ENCODE measurements around the gene TMEM235. TPM values are rescaled to one million over a fixed set of nuclear protein-coding genes. Genes with fewer than 3 reads are reported as not detected.

TMEM235 gene
- total and polyA plus RNA-seq, 9 of the 15 experiments (the other 6 are each of a cell fraction or from before 2014, with no cell fraction given), result not detected

- peak; percentile 37; the same call in 1 of the 2 replicates for TF ChIP-seq MTA2 (IDR thresholded peaks at IDR 0.05; ENCODE audit: low read depth)
- no peak for TF ChIP-seq SETDB1 (IDR thresholded peaks at IDR 0.05; ENCODE audit: low read length)
- TF ChIP-seq, protein P1, sequence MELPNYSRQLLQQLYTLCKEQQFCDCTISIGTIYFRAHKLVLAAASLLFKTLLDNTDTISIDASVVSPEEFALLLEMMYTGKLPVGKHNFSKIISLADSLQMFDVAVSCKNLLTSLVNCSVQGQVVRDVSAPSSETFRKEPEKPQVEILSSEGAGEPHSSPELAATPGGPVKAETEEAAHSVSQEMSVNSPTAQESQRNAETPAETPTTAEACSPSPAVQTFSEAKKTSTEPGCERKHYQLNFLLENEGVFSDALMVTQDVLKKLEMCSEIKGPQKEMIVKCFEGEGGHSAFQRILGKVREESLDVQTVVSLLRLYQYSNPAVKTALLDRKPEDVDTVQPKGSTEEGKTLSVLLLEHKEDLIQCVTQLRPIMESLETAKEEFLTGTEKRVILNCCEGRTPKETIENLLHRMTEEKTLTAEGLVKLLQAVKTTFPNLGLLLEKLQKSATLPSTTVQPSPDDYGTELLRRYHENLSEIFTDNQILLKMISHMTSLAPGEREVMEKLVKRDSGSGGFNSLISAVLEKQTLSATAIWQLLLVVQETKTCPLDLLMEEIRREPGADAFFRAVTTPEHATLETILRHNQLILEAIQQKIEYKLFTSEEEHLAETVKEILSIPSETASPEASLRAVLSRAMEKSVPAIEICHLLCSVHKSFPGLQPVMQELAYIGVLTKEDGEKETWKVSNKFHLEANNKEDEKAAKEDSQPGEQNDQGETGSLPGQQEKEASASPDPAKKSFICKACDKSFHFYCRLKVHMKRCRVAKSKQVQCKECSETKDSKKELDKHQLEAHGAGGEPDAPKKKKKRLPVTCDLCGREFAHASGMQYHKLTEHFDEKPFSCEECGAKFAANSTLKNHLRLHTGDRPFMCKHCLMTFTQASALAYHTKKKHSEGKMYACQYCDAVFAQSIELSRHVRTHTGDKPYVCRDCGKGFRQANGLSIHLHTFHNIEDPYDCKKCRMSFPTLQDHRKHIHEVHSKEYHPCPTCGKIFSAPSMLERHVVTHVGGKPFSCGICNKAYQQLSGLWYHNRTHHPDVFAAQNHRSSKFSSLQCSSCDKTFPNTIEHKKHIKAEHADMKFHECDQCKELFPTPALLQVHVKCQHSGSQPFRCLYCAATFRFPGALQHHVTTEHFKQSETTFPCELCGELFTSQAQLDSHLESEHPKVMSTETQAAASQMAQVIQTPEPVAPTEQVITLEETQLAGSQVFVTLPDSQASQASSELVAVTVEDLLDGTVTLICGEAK (IDR thresholded peaks at IDR 0.05), result peak; percentile 72
- TF ChIP-seq, protein P1 (CRISPR knock-in tag; IDR thresholded peaks at IDR 0.05), result no peak
- TF ChIP-seq HMBOX1 (IDR thresholded peaks at IDR 0.05), result peak; percentile 41; the same call in 1 of the 2 replicates
- TF ChIP-seq PHF20 (IDR thresholded peaks at IDR 0.05; ENCODE audit: partially characterized antibody), result peak; percentile 82
- TF ChIP-seq HNRNPH1 (optimal IDR thresholded peaks at IDR 0.05; ENCODE audit: low read depth, low read length), result no peak
- 0 out of 2 replicates have a peak, but pooled peaks have one; percentile 4 for TF ChIP-seq HCFC1 (IDR thresholded peaks at IDR 0.05; ENCODE audit: low read depth, low read length)
- TF ChIP-seq IRF9 (tag; IDR thresholded peaks at IDR 0.05), result peak; percentile 45; the same call in 1 of the 2 replicates
- TF ChIP-seq, protein P2, sequence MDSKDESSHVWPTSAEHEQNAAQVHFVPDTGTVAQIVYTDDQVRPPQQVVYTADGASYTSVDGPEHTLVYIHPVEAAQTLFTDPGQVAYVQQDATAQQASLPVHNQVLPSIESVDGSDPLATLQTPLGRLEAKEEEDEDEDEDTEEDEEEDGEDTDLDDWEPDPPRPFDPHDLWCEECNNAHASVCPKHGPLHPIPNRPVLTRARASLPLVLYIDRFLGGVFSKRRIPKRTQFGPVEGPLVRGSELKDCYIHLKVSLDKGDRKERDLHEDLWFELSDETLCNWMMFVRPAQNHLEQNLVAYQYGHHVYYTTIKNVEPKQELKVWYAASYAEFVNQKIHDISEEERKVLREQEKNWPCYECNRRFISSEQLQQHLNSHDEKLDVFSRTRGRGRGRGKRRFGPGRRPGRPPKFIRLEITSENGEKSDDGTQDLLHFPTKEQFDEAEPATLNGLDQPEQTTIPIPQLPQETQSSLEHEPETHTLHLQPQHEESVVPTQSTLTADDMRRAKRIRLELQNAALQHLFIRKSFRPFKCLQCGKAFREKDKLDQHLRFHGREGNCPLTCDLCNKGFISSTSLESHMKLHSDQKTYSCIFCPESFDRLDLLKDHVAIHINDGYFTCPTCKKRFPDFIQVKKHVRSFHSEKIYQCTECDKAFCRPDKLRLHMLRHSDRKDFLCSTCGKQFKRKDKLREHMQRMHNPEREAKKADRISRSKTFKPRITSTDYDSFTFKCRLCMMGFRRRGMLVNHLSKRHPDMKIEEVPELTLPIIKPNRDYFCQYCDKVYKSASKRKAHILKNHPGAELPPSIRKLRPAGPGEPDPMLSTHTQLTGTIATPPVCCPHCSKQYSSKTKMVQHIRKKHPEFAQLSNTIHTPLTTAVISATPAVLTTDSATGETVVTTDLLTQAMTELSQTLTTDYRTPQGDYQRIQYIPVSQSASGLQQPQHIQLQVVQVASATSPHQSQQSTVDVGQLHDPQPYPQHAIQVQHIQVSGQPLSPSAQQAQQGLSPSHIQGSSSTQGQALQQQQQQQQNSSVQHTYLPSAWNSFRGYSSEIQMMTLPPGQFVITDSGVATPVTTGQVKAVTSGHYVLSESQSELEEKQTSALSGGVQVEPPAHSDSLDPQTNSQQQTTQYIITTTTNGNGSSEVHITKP (IDR thresholded peaks at IDR 0.05; ENCODE audit: partially characterized antibody), result peak; percentile 61
Observed at GRCh38 chr17:78289802-78290363, 58.5 kb downstream of the TMEM235 start (continued).
